Hepatocyte (in vitro differentiated cells): ENCODE measurements around the gene MET.

Experiments
- CTCF ChIP-seq: fragments of 200-600 bp; sonication (generic); IDR thresholded peaks from 2 replicates; pipeline ENCODE4 v1.5.1; 2016; ENCODE audit warnings: antibody characterized with exemption, mild to moderate bottlenecking; ENCODE audit not compliant: poor library complexity
- EZH2 ChIP-seq: fragments of 200-600 bp; sonication (generic); IDR thresholded peaks from 2 replicates; pipeline ENCODE4 v1.6.1; 2016; ENCODE audit warnings: antibody characterized with exemption, mild to moderate bottlenecking, borderline replicate concordance
- EZH2phosphoT487 ChIP-seq: fragments of 200-600 bp; sonication (generic); IDR thresholded peaks from one replicate; pipeline ENCODE4 v1.6.1; 2018; ENCODE audit warnings: antibody characterized with exemption, mild to moderate bottlenecking, low read depth, moderate library complexity; ENCODE audit not compliant: unreplicated experiment, severe bottlenecking

GRCh38 chr7:116836048-116836447, 164.1 kb downstream of the MET start:
- TF ChIP-seq CTCF (no peak), EZH2 (no peak), EZH2phosphoT487 (no peak)
